SJSA1 (cell line): Measurements from ENCODE around the gene TESK2. TPM values are rescaled to one million over a fixed set of nuclear protein-coding genes. Genes with fewer than 3 reads are reported as not detected.

Experiments used
- total RNA-seq: library from RNA; depleted of rRNA; stranded (reverse); fragments of >200 nt; shearing (Covaris generic); gene quantifications from 2 replicates; pipeline ENCODE4 v1.2.3, GENCODE V29; 2014; rRNA removed

The TESK2 gene
- total RNA-seq, 1 experiment from 2014 or later = 2.0 TPM

Other genes starting within 250 kb of the TESK2 start
- 0.18 TPM in 1 of 2 replicates, not detected in the other for gene HPDL, start 164.3 kb downstream of the TESK2 start, total RNA-seq
- 16.9 and 24.3 TPM in 2 replicates for gene TOE1, start 151.0 kb downstream of the TESK2 start, total RNA-seq
- gene MUTYH, start 150.7 kb downstream of the TESK2 start, total RNA-seq = 28.2 and 29.7 TPM in 2 replicates
- gene CCDC163, start 8.9 kb upstream of the TESK2 start, total RNA-seq = 1.9 and 2.3 TPM in 2 replicates
- gene MMACHC, start 9.1 kb upstream of the TESK2 start, total RNA-seq = 2.3 and 4.9 TPM in 2 replicates
- 661 and 828 TPM in 2 replicates for gene PRDX1, start 30.7 kb upstream of the TESK2 start, total RNA-seq
- gene AKR1A1, start 59.7 kb upstream of the TESK2 start, total RNA-seq = 49.8 and 99.3 TPM in 2 replicates
- 141 and 151 TPM in 2 replicates for gene NASP, start 92.9 kb upstream of the TESK2 start, total RNA-seq
- gene CCDC17, start 132.9 kb upstream of the TESK2 start, total RNA-seq = 0.34 TPM in 1 of 2 replicates, not detected in the other
- gene GPBP1L1, start 195.4 kb upstream of the TESK2 start, total RNA-seq = 38.7 and 95.1 TPM in 2 replicates
- 21.5 and 23.4 TPM in 2 replicates for gene TMEM69, start 197.0 kb upstream of the TESK2 start, total RNA-seq